Thyroid gland (tissue), 4 donors: Measurements from ENCODE around the gene ADAM22. TPM values are rescaled to one million over a fixed set of nuclear protein-coding genes. Genes with fewer than 3 reads are reported as not detected.
"Not testable (repeated sequence)": the region's sequence is repeated elsewhere in the genome, so short reads cannot be mapped to it uniquely, and the experiment has no call there.

Experiments
- DNase-seq, 2 donors: peaks; one replicate each; pipeline ENCODE4 v3.0.0-alpha.2; 2019
- H3K27ac ChIP-seq, 3 donors: fragments of 200-600 bp; sonication (generic); 1 replicate in 2 of 3; 2 replicates in 1 of 3; pipeline ENCODE4 v1.5.1; 2016 to 2019; ENCODE audit warnings: mild to moderate bottlenecking in 1 of 3, moderate library complexity in 1 of 3
- H3K27me3 ChIP-seq: fragments of 200-600 bp; sonication (generic); one replicate; pipeline ENCODE4 v1.5.1; 2019
- H3K36me3 ChIP-seq, 2 donors: fragments of 200-600 bp; sonication (generic); one replicate each; pipeline ENCODE4 v1.5.1; 2016 to 2019
- H3K4me1 ChIP-seq, 2 donors: fragments of 200-600 bp; sonication (generic); one replicate each; pipeline ENCODE4 v1.5.1; 2017 to 2019
- H3K4me3 ChIP-seq, 3 donors: fragments of 200-600 bp; sonication (generic); replicated peaks in 1 of 3; 1 replicate in 2 of 3; 2 replicates in 1 of 3; pipeline ENCODE4 v1.5.1; 2016; ENCODE audit warnings: mild to moderate bottlenecking in 1 of 3
- H3K9me3 ChIP-seq: fragments of 200-600 bp; sonication (generic); one replicate; pipeline ENCODE4 v1.5.1; 2017
- POLR2A ChIP-seq, 2 donors: fragments of 450-650 bp; IDR thresholded peaks; one replicate each; pipeline ENCODE4 v1.6.1; 2017; ENCODE audit warnings: antibody characterized with exemption in 2 of 2, mild to moderate bottlenecking in 2 of 2, moderate library complexity in 1 of 2
- WGBS, 2 donors: methylation state at CpG; one replicate each; pipeline ENCODE4 v1.1.5; 2017; 5-methylcytosine and 5-hydroxymethylcytosine counted together
- intact Hi-C: fragments of 100-400 bp; cut with DNase I; formaldehyde crosslinking; loops from one replicate; pipeline ENCODE4 v1.15.1; 2023
- total RNA-seq, 4 donors: library from RNA; depleted of rRNA; stranded (reverse); fragments of >200 nt; gene quantifications; one replicate each; pipeline ENCODE4 v1.2.3, GENCODE V29; 2016
- TF ChIP-seq, protein P1 (sequence below), 6 experiments: fragments of 200-600 bp in 3 of 6; fragments of 450-650 bp in 3 of 6; sonication (generic) in 3 of 6; IDR thresholded peaks; one replicate each; pipeline ENCODE4 v1.5.1; 2016 to 2019; ENCODE audit warnings: antibody characterized with exemption in 6 of 6, mild to moderate bottlenecking in 2 of 6, inconsistent platforms in 1 of 6, moderate library complexity in 1 of 6

The ADAM22 gene
- total RNA-seq, 4 donors from 2014 or later = 13.0 to 25.0 (median 17.1) TPM

DNA sequence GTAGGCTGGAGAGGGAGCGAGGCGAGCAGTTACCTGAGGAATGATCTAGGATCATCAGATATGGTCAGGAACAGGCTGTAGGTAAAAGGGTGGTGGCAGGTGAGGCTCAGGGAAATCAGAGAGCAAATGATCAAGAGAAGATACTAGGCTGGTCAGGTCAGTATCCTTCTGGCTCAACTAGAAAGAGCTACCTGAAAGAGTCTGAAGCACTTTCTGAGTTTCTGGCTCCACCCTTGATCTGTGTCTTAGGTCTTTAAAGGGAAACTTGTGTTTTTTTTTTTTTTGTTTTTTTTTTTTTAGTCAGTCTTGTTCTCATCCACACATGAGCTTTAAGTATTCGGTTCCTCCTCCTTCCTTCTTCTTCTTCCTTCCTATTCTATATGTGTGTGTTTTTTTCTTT, 10.5 kb downstream of the ADAM22 start:
- no peak for DNase-seq
- Histone ChIP-seq H3K36me3 (no peaks in the 10 kb centered on the region), H3K27me3 (no peaks in the 10 kb centered on the region), H3K4me1 (peaks cover 0 to 3% of the 10 kb centered on the region in 2 donors), H3K27ac (no peak overlapping the region), H3K4me3 (no peak overlapping the region), H3K9me3 (no peaks in the 10 kb centered on the region)
- TF ChIP-seq POLR2A (IDR thresholded peaks at IDR 0.05) = no peak
- TF ChIP-seq, protein P1, sequence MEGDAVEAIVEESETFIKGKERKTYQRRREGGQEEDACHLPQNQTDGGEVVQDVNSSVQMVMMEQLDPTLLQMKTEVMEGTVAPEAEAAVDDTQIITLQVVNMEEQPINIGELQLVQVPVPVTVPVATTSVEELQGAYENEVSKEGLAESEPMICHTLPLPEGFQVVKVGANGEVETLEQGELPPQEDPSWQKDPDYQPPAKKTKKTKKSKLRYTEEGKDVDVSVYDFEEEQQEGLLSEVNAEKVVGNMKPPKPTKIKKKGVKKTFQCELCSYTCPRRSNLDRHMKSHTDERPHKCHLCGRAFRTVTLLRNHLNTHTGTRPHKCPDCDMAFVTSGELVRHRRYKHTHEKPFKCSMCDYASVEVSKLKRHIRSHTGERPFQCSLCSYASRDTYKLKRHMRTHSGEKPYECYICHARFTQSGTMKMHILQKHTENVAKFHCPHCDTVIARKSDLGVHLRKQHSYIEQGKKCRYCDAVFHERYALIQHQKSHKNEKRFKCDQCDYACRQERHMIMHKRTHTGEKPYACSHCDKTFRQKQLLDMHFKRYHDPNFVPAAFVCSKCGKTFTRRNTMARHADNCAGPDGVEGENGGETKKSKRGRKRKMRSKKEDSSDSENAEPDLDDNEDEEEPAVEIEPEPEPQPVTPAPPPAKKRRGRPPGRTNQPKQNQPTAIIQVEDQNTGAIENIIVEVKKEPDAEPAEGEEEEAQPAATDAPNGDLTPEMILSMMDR (IDR thresholded peaks at IDR 0.05) = no peak
- intact Hi-C loops = no loop called here
- WGBS, 2 donors = 94 to 97% methylated on average over 3 of the region's 3 CpGs

DNA sequence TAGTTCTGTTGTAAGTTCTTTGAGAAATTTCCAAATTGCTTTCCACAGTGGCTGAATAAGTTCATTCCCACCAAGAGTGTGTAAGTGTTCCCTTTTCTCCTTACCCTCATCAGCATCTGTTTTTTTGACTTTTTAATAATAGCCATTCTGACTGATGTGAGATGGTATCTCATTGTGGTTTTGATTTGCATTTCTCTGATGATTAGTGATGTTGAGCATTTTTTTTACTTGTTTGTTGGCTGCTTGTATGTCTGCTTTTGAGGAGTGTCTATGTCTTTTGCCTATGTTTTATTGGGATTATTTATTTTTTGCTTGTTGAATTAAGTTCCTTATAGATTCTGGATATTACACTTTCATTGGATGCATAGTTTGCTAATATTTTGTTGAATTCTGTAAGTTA, 11.9 kb downstream of the ADAM22 start:
- H3K27me3 ChIP-seq, DNase-seq, intact Hi-C loops, H3K36me3 ChIP-seq, H3K4me3 ChIP-seq, H3K4me1 ChIP-seq, H3K9me3 ChIP-seq, H3K27ac ChIP-seq: not testable (repeated sequence)

DNA sequence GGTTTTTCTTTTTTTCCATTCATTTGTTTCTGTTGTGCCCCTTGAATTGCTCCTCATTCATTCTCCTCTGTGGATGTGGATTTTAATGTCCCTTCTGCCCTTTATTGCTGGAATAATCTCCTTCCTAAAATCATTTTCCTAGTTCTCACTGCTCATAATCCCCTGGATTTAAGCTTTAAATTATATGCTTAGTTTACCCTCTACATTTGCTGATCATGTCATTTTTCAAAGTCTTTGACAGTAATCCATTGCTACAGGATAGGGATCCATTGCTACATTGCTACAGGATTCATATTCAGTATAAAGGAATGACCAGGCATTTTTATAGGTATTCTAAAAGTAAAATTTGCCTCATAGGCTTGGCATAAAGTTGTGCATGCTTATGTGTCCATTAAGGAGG, 14.3 kb downstream of the ADAM22 start:
- DNase-seq = no peak
- Histone ChIP-seq H3K27me3 (no peaks in the 10 kb centered on the region), H3K36me3 (no peaks in the 10 kb centered on the region), H3K9me3 (no peaks in the 10 kb centered on the region), H3K4me3 (no peak overlapping the region), H3K4me1 (no peaks in the 10 kb centered on the region), H3K27ac (no peak overlapping the region)
- intact Hi-C loops = no loop called here
- no peak for TF ChIP-seq POLR2A (IDR thresholded peaks at IDR 0.05)
- TF ChIP-seq, protein P1 (IDR thresholded peaks at IDR 0.05) = no peak

DNA sequence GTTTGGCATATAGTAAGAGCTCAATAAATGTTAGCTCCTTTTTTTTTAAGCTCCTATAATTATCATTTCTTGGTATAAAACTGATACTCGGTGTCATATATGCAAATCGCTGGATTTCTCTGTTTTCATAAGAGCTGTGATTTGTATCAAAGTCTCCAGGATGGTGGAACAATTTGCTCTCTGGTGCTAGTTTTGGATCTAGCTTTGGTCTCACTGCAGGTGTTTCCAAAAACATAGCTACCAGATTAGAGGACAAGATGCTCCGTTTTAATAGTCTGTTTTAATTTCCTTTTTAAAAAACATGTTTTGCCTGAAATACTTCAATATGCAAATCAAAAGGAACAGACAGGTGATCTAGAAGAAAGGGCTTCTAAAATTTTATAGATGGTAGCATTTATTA, 25.3 kb downstream of the ADAM22 start:
- H3K27ac ChIP-seq = no peak overlapping the region
- DNase-seq = no peak
- no peaks in the 10 kb centered on the region for H3K9me3 ChIP-seq
- intact Hi-C loops = no loop called here
- TF ChIP-seq, protein P1 (IDR thresholded peaks at IDR 0.05) = no peak
- TF ChIP-seq POLR2A (IDR thresholded peaks at IDR 0.05) = no peak
- no peaks in the 10 kb centered on the region for H3K36me3 ChIP-seq
- no peaks in the 10 kb centered on the region for H3K27me3 ChIP-seq
- H3K4me1 ChIP-seq = no peaks in the 10 kb centered on the region
- H3K4me3 ChIP-seq = no peak overlapping the region
- WGBS, 2 donors = 89 to 90% methylated on average over 3 of the region's 3 CpGs

DNA sequence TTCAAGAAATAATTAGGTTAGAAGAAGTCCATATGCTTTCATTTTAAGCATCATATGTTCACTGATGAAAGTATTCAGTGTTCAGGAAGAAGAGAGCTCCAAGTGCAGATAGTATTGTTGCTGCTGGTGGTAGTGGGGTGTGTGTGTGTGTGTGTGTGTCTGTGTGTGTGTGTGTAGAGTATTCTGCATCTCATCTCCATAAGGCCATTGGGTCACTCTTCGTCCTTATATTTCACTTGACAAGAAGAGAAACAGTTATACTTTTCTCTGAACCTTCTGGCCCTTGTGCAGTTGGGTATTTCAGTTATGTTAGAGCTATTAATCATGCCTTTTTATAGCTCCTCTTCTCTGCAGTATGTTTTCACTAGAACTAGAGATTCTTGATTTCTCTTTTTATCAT, 26.2 kb downstream of the ADAM22 start:
- H3K9me3 ChIP-seq = no peaks in the 10 kb centered on the region
- H3K27ac ChIP-seq = no peak overlapping the region
- H3K27me3 ChIP-seq = no peaks in the 10 kb centered on the region
- no peak for TF ChIP-seq POLR2A (IDR thresholded peaks at IDR 0.05)
- TF ChIP-seq, protein P1 (IDR thresholded peaks at IDR 0.05) = no peak
- no peaks in the 10 kb centered on the region for H3K36me3 ChIP-seq
- intact Hi-C loops = no loop called here
- no peak overlapping the region for H3K4me3 ChIP-seq
- 80 to 90% methylated on average over 1 of the region's 1 CpG for WGBS, 2 donors
- no peak for DNase-seq
- no peaks in the 10 kb centered on the region for H3K4me1 ChIP-seq

DNA sequence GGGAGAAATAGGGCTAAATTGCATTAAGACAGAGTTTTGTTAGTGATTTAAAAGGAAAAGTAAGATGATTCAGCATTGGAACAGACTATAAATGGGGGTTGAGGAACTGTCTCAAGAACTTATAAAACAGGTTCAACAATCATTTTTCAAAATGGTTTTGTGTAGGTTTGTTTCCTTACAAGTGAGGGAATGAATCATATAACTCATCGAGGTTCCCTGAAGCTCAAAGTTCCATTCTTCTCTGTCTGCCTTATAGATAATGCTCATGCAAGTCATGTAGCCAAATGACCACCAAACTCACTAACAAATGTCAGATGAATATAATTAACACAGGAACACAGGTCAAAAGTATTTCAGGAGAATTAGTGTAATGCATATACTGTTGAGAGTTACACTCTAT, 27.7 kb downstream of the ADAM22 start:
- WGBS, 2 donors = 95 to 97% methylated on average over 1 of the region's 1 CpG
- TF ChIP-seq POLR2A (IDR thresholded peaks at IDR 0.05) = no peak
- TF ChIP-seq, protein P1 (IDR thresholded peaks at IDR 0.05) = no peak
- Histone ChIP-seq H3K4me1 (no peaks in the 10 kb centered on the region), H3K9me3 (no peaks in the 10 kb centered on the region), H3K27me3 (no peaks in the 10 kb centered on the region), H3K4me3 (no peak overlapping the region), H3K27ac (no peak overlapping the region), H3K36me3 (no peaks in the 10 kb centered on the region)
- no peak for DNase-seq
- intact Hi-C loops = no loop called here
